GM21367 (cell line): ENCODE measurements around the gene SLC25A36.

Experiments used
- ATAC-seq: cut with Tn5 transposase; IDR thresholded peaks from one replicate; pipeline ENCODE4 v1.9.1; 2021; ENCODE audit not compliant: unreplicated experiment

SLC25A36 gene, protein sequence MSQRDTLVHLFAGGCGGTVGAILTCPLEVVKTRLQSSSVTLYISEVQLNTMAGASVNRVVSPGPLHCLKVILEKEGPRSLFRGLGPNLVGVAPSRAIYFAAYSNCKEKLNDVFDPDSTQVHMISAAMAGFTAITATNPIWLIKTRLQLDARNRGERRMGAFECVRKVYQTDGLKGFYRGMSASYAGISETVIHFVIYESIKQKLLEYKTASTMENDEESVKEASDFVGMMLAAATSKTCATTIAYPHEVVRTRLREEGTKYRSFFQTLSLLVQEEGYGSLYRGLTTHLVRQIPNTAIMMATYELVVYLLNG

DNA sequence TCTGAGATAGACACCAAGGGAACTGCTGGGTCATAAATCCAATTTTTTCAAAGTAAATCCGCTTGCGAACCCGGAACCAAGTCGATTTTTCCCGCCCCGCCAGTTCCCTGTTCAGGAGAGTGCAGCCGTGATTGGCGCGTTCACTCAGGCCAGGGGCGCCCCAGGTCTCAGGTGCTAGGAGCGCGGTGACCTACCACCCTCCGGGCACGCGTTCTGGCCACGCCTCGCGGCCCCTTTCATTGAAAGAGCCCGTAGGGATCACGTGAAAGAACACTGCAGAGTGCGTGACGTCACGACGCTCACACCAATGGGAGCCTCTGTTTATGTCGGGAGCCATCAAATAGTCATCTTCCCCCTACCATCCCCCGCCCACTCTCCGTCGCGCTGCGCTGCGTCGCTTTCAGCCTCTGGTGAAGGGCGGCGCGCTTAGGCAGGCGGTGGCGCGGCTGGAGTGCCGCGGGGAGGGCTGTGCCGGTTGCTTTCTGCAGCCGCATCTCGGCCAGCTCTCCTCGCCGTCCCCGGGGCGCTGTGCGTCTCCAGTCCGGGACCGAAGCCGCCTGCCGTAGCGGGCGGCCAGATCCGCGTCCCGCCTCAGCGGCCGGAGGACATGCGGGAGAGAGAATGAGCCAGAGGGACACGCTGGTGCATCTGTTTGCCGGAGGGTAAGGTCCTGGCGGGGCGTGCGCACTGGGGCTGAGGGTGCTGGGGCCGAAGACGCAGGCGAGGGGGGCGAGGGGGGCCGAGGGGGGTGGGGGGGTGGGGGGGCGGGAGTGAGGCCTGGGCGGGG lies at the start of gene SLC25A36:
Gene SLC25A36, plus strand, starts transcription at position 403 of the 787 bp plus-strand sequence. Its CDS starts 219 bp downstream, at position 622.
- ATAC-seq, result peak; percentile 97

DNA sequence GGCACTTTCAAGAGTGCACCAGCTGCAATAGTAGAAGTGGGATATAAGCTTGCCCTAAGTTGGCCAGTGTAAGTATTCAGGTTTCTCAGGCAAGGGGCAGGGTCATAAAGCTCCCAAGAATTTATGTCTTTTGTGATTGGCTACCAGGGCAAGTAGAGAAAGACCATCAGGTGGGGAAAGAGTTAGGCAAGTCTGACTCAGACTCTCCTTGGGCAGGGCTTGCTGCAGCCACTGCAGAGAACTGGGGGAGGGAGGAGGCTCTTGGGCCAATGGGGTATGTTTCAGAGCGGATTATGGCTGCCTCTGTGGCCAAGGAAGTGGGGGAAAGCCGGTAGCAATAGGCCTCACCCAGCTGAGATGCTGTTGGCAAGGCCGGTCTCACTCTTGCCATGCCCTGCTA lies 44.6 kb upstream of the SLC25A36 start:
- no peak for ATAC-seq

DNA sequence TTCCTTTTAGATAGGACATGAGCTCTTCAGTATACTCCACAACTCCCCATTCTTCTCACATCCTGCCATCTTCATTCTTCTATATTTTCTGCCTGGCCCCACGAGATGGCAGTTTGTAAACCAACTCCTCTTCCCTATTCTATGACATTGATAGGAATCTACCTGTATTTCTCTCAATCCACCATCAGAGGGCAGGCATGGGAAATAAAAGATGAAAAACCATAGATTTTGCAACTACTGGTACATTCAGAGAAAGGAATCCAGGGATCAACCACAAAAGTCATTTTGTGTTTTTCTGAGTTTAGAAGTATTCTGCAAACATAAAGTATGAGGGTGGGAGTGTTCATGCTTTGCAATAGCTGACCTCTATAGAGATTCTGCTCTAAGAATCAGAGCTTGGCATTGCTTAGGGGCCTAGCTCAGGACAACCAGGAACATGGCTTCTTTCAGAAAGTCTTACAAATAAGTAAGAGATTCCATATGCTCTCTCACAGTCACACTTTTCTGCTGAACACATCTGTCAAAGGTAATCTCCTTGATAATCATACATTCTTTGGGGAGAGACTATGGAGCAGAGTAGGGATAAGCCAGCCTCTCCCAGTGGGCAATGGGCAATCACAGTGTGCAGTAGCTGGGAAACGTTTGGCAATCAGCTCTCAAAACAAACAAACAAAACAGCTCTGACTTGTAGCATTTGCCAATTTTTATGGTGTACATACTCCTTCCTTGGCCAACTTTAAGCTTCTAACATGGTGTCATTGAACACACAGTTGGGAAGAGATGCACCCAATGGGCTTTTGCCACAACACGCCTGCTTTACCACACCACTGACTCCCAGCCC lies 43.1 kb upstream of the SLC25A36 start:
- ATAC-seq, result peak; percentile 58

DNA sequence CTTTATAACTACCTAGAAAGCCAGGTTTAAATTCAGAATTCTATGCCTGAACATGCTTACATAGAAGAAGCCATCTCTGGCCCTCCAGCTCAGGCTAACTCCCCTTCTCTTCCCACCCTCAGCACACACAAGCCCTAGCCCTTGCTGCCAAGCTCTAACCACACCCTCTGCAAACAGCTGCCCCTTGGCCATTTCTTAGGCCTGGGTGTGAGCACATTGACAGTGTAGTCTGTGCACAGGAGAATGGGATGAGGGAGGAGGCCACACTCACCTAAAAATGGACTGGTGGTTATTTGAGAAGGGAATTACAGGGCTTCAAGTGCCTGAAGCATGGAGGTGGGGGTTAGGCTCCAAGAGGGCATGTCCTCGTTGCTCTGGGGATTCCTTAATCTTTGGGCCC lies 42.3 kb upstream of the SLC25A36 start:
- no peak for ATAC-seq

DNA sequence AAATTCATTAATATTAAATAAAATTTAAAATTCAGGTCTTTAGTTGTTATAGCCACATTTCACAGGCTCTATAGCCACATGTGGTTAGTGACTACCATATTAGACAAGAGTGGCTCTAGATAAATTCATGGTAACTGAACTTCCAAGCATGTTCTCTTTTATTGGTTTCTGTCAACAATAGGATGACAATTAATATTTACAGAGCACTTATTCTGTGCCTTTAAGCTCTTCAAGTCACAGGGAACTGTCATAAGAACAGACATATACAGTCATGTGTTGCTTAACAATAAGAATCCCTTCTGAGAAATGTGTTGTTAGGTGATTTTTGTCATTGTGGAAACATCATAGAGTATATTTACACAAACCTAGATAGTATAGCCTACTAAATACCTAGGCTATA lies 38.8 kb upstream of the SLC25A36 start:
- no peak for ATAC-seq

DNA sequence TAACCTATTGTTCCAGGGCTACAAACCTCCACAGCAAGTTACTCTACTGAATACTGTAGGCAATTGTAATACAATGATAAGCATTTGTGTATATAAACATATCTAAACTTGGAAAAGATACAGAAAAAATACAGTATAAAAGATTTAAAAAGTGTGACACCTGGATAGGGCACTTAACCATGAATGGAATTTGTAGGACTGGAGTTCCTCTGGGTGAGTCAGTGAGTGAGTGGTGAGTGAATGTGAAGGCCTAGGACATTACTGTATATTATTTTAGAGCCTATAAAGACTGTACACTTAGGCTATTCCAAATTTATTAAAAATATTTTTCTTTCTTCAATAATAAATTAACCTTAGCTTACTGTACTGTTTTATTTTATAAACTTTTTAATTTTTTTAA lies 38.4 kb upstream of the SLC25A36 start:
- ATAC-seq, result no peak

DNA sequence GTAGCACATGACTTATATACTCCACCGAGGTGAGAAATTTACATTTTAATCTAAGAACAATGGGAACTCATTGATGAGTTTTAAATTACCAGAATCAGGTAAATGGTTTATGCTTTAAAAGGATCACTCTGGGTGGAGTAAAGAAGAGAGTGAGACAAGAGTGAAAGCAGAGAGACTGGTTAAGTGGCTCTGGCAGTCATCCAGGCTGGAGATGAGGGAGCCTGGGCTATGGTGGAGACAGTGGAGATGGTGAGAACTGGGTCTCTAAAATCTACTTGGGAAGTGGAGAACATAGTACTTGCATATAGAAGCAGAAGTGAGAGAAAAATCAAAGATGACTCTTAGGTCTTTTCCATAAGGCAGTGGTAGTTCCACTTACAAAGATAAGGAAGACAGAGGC lies 37.1 kb upstream of the SLC25A36 start:
- no peak for ATAC-seq

DNA sequence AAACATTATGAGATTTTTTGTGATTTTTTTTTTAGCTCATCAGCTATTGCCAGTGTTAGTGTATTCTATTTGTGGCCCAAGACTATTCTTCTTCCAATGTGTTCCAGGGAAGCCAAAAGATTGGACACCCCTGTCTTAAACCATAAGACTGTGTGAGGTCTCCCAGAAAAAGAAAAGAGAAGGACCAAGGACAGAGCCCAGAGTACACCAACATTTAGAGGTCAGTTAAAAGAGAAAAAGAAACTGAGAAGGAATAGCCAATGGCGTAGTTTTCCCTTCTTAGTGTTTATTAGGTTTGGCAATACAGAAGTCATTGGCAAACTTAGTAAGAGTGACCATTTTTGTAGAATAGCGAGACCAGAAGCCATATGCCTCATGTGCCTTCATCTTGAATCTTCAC lies 36.1 kb upstream of the SLC25A36 start:
- no peak for ATAC-seq

DNA sequence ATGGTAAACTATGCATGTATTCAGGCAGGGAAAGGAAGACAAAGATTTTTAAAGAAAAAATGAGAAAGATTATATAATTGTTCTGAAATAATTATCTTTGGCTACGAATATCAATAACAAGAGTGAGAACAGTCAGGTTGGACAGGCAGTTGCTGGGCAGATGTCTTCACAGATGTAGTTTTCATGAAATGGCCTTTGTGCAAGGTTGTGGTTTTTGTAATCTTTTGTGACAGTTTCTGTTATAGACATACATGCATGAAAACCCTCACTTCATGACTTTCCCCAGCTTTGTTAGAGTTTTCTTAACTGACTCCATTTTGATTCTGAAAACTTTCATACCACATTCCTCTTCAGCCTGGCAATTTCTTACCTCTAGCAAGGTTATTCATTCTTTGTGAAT lies 34.9 kb upstream of the SLC25A36 start:
- no peak for ATAC-seq

DNA sequence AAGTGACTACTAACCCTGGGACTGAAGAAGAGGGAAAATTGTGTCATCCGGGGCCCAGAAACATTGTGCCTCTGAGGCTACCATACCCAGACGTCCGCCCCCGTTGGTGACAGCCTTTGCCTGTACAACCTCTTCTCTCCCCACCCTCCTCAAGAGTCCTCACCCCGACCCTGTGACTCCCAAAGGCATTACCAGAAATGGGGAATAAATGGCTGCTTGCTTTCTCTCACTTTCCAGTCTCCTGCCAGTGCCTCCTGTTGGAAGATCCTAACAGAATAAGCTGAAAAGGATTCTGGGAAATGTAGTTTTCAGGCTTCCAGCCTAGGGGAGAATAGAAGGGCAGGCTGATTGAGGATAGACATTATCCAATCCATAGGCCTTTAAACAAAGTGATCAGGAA lies 30.8 kb upstream of the SLC25A36 start:
- no peak for ATAC-seq

DNA sequence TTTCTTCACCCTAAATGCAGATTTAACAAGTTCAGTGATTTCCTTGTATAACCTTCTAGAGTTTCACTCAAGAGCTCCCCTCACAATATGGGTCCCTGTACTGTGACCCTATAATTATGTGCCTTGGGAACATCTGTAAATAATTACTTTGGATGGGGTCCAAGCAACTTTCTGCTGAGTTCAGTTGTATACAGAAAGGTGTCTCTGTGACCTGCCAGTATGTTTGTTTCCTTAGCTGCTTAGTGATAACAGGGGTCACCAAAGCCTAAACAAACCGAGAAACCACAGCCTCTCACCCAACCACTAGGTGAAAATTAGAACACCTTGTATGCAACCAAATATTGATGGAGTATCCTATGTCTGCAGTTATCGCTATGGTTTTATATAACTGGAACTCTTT lies 29.8 kb upstream of the SLC25A36 start:
- no peak for ATAC-seq

DNA sequence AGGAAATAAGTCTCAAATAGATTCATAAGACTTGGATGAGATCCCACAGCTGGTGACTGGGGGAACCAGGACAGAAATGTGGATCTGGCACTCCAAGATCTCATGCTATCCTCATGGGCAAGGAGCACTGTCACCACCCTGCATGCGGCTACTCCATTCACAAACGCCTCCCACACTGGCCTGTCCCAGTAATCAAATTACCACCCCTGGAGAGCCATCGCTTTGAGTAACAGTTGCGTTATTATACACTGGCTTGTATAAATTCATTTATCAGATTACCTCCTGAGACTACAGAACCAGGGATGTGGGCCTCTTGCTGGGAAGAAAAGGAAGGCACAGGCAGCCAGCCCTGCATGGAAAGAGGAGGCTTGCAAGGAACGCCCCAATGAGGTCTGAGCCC lies 27.9 kb upstream of the SLC25A36 start:
- no peak for ATAC-seq

DNA sequence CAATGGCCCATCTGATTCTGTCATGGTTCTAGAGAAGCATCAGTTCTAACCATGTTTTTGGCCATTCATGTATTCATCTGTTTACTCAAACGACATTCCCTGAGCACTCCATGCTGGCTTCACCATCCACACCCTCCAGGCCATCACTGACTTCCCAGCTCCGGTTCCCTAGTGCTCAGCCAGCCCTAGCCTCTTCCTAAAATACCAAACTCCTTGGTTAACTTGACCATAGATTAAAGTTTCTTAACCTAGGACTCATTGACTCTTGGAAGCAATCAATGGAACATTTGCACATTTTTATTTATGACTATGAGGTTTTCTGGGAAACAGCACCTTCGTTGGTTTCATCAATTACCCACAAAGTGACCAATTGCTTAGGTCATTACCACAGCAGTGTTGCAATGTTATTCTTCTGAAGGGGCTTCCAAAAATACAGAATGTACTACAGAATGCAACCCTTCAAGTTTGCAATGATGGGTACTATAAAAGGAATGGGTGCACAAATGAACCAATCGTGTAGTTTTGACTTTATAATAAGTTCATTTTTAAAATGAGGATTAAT lies 27.2 kb upstream of the SLC25A36 start:
- no peak for ATAC-seq

DNA sequence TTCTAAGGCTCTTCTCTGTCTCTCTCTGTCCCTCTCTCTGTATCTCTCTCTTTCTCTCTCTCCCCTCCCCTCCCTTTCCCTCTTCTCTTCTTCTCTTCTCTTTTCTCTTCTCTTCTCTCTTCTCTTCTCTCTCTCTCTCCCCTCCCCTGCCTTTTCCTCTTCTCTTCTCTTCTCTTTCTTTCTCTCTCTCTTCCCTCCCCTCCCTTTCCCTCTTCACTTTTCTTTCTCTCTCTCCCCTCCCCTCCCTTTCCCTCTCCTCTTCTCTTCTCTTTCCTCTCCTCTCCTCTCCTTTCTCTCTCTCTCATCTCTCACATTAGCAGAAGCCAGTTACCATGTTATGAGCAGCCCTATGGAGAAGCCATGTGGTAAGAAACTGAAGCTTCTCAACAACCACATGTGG lies 25.0 kb upstream of the SLC25A36 start:
- ATAC-seq, result no peak

DNA sequence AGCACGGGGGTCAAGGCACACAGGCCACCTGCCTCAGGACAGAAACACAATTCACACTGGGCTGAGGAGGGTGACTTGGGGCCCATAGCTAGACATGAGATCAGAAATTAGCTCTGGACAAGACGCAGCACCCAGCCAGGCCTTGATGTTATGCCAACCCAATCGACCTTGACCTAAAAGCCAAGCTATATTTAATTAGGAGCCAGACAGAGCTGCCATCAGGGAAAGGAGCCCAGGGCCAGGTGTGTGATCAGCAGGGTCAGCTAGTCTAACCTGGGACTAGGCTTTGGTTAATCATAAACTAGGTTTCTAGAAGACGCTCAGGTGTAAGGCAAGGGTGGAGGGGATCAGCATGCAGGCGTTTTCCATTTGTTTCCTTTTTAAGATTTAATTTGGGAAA lies 23.9 kb upstream of the SLC25A36 start:
- ATAC-seq, result no peak

DNA sequence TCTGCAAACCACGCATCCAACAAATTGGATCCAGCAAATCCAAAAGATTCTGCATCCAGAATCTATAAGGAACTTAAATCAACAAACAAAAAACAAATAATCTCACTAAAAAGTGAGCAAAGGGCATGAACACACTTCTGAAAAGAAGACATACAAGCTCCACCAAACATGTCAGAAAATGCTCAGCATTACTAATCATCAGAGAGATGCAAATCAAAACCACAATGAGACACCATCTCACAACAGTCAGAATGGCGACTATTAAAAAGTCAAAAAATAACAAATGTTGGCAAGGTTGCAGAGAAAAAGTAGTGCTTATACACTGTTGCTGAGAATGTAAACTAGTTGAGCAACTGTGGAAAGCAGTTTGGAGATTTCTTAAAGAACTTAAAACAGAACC lies 21.6 kb upstream of the SLC25A36 start:
- no peak for ATAC-seq

DNA sequence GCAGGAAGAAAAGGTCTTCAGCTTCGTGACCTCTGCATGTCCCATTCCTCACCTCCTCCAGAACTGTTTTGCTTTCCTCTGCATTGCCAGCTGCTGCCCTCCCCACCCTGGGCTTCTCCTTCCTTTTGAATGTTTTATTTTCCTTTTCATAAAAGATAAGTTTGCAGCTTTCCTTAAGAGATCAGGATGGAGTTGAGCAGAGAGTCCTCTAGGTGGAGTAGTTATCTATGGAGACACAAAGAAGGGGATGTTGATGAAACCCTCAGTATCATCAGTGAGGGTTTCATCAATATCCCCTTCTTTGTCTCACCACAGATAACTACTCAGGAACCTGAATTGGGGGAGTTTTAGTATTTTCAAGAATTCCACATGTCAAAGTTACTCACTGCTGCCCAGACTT lies 19.0 kb upstream of the SLC25A36 start:
- peak; percentile 55 for ATAC-seq

DNA sequence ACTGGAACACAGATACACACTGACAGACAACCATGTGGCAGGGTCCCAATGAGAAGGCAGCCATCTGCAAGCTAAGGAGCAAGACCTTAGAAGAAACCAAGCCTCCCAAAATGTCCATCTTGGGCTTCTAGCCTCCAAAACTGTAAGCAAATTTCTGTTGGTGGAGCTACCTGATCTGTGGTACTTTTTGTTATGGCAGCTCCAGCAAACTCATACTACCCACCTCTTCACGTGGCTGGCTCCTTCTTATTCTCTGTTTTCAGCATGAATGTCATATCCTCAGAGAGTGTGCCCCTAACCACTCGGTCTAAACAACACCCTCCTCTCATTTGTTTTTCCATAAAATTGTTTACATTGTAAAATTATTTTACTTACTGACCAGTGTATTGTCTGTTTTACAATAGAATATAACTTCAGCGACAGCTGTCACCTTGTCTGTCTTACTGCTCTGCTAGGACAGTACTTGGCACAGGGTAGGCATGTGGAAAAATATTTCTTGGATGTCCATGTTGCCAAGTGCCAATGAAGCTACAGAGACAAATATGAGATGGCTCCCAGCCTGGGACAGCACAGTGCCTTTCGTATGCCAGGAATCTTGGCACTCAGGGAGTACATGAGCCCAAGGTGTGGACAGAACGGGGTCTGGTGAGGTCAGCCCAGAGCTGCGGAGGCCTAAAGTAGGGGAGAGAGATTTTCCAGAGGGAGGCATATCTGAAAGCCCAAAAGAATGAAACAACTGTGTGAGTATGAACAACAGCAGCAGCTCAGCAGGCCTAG lies 17.4 kb upstream of the SLC25A36 start:
- no peak for ATAC-seq

DNA sequence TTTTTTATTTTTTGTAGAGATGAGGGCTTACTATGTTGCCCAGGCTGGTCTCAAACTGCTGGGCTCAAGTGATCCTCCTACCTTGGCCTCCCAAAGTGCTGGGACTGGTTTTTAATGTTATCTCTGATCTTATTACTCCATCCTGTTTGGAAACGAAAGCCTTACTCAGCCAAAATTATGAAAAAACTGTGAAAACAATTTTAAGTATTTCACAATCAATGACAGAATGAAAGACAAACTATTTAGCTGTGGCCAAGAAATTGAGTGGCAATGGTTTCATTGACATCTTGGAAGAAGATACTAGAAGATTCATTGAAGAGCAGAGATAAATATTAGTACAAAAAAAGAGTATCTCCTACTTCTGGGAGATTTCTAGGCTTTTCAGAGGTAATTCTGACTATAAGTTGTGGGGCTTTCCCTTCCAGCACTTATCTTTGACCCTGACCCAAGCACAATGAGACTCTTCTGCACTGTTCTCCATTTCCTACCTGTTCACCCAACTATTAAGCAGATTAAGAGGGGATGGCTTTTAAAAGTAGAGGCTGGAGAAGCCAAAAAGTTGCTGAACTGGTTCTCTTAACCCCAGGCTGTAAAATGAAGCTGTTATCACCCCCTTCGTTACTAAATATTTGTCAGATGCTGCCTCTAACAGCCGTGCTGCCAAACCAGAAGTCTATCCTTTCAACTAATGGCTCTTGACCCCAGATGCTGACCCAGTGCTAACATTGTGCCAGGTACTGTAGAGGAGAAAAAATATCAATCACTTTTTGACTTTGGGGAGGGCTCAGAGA lies 14.2 kb upstream of the SLC25A36 start:
- ATAC-seq, result no peak

DNA sequence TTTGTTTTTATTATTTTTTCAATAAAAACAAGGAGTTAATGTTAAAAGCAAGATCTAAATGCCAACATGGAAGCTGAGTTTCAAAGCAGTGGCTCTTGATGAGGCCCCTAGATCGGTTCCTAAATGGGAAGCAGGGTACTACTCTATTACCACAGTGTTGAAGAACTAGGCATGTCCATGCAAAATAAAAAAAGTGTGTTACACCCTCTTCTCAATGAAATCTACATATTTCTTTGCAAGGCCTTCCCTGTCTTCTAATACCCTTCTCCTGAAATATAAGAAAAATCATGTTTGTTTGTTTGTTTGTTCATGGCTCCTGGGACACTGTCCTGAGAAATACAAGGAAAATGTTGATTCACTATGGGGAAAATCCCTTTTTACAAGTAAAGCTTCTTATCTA lies 12.2 kb upstream of the SLC25A36 start:
- no peak for ATAC-seq
